ENCODE data around the gene SYK.
"Not testable (repeated sequence)": the region's sequence is repeated elsewhere in the genome, so short reads cannot be mapped to it uniquely, and the experiment has no call there.

The SYK gene

GRCh38 chr9:90793729-90794128 is 7.9 kb upstream of the SYK start:
- in situ Hi-C loops (cut with MboI; ENCODE audit: low sequenced_read_pairs), result no loop called here

DNA sequence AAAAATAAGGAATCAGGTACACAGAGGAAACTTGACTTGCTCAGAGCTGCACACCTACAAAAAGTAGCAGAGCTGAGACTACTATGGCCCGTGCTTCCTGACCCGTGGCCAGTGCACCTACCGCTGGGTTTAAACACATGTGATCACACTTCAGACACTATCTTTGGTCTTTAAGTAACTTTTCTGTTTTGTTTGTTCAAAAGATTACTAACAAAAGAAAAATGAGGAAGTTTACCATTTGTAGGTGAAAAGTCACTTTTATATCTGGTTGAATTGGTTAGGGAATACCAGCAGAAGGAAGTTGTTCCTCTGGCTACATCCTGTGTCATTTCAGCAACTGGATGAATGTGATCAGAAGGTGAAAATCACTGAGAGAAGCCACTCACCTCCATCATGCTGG is 6.5 kb upstream of the SYK start:
- in situ Hi-C loops (cut with MboI; ENCODE audit: low sequenced_read_pairs), result no loop called here

GRCh38 chr9:90795871-90796317 is 5.7 kb upstream of the SYK start:
- in situ Hi-C loops (cut with MboI; ENCODE audit: low sequenced_read_pairs), result no loop called here

DNA sequence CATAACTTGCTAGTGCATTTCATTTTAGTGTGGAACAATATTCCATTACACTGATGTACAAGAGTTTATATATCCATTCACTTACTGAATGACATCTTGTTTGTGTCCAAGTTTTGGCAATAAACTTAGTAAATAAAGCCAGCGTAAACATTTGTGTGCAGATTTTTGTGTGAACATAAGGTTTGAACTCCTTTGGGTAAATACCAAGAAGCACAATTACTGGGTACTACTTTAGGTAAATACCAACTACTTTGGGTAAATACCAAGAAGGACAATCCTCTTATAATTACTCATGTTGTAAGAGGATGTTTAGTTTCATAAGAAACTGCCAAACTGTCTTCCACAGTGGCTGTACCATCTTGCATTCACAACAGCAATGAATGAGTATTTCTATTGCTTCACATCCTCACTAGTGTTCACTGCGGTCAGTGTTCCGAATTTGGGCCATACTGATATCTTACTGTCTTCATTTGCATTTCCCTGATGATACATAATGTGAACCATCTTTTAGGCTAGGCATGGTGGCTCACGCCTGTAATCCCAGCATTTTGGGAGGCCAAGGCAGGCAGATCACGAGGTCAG is 2.3 kb upstream of the SYK start:
- in situ Hi-C loops (cut with MboI; ENCODE audit: low sequenced_read_pairs), result no loop called here

- in situ Hi-C loops (cut with MboI; ENCODE audit: low sequenced_read_pairs), result no loop called here
Measured at GRCh38 chr9:90801973-90802322, 329 bp downstream of the SYK start.

- in situ Hi-C loops (cut with MboI; ENCODE audit: low sequenced_read_pairs), result no loop called here
Measured at GRCh38 chr9:90802386-90802985, 867 bp downstream of the SYK start.

GRCh38 chr9:90803860-90804593 is 2.4 kb downstream of the SYK start:
- in situ Hi-C loops (cut with MboI; ENCODE audit: low sequenced_read_pairs), result no loop called here

DNA sequence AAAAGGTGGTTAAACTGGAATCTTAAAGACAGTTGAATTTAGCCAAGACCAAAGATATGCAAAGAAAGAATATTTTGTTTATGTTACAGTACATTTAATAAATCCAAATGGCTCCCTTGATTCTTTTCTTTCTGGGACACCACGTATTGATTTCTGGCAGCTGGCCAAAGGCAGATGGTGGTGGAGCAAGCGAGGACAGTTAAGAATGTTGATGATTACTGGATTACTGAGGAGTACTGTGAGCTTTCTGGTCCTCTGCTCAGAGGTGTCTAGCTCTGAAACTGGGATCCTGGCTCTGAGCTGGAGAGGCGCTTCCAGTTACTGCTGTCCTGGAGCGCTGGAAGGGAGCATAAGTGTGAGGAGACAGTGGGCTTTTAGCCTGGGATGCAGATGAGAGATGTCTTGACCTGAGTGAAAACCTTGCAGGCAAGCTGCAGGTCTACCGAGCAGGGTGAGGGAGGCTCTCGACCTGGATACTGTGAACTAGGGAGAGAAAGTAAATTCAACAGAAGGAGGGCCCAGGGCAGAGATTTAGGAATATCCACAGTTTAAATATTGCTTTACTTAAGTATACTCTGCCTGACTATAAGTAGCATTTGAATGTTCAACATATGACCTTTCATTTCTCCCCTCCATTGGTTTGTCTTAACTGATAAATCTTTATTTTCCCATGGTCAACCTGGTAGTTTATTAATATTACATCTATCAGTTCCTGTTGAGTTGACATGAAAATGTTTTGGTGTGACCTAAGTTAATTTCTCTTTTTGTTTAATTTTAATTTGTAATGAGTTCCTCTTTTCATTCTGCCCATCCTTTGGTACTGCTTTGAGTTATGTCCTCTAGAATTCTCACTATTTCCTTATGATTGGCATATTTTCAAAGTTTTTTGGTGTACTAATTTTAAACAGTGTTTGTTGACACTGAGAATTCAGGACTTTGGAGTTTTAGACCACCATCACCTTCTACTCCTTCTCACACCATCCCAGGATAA is 3.7 kb downstream of the SYK start:
- in situ Hi-C loops (cut with MboI; ENCODE audit: low sequenced_read_pairs), result no loop called here

GRCh38 chr9:90807006-90807405 is 5.4 kb downstream of the SYK start:
- in situ Hi-C loops (cut with MboI; ENCODE audit: low sequenced_read_pairs), result no loop called here

DNA sequence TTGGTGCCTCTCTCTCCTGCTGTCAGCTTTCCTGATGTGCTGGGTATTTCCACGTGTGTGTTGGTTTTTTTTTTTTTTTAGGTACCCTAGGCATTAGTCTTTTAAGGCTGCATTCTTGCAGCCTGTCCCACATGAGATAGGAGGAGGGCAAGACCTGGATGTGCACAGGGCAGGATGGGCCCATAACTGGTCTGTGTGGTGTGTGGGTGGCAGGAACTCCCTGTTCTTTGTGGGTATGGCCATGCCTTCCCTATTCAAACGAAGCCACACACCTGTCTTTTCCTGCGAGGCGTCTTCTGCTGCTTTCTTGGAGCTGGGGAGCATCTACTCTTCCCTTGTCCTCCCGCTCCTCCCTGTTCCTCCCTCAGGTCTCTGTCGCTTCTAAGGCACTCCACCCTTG is 6.8 kb downstream of the SYK start:
- in situ Hi-C loops (cut with MboI; ENCODE audit: low sequenced_read_pairs), result no loop called here

DNA sequence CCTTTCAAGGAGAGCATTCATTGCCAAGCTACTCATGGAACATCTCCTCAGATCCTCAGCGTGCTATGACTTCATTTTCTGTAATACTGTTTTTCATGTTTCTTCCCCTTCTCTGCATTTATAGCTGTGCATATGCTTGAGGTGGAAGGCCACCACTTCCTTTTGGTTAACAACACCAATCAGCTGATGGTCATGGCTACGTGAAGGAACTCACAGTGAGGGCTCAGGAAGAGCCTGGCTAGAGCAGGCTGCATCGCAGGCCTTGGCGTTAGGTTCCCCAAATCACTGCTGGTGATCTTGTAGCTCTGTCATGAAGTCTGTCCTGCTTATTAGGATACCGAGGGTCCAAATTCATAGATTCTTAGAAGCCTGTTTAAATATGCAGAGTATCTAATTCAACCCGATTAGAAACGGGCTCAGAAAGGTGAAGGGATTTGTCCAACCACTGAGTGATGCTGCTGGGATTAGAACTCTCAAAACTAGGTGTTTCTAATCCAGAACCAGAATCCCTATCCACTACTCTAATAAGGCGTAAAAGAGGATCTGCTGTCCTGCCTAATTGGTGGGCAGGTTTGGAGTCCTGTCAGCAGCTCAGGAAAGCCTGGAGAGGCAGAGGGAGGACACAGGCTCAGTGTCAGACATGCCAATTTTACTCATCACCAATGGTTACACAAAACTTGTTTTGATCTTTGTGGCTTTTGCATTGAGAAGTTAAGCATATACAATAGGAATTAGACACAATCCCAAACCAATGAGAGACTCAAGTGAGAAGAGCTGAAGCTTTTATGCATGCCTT is 7.5 kb downstream of the SYK start:
- in situ Hi-C loops (cut with MboI; ENCODE audit: low sequenced_read_pairs), result no loop called here

- in situ Hi-C loops (cut with MboI; ENCODE audit: low sequenced_read_pairs), result no loop called here
Measured at GRCh38 chr9:90810691-90811090, 9.1 kb downstream of the SYK start.

DNA sequence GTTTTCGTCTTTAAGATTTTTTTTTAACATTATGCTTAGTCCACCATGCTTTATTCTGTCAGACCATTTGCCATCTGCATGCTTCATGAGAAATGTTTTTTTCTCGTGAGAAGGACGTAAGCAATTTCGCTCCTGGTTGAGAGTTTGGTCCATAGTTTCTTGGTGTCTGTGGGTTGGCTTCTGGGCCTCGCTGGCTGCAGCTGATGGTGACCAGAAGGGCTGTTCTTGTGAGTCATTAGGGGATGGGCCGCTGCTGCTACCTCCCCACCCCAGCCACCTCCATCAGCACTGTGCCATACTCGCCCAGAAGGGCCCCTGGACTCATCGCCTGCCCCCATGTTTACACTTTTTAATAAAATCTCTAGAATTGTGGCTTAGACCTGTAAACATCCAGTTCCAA is 11.4 kb downstream of the SYK start:
- in situ Hi-C loops (cut with MboI; ENCODE audit: low sequenced_read_pairs), result no loop called here

GRCh38 chr9:90813523-90813922 is 11.9 kb downstream of the SYK start:
- in situ Hi-C loops (cut with MboI; ENCODE audit: low sequenced_read_pairs), result no loop called here

DNA sequence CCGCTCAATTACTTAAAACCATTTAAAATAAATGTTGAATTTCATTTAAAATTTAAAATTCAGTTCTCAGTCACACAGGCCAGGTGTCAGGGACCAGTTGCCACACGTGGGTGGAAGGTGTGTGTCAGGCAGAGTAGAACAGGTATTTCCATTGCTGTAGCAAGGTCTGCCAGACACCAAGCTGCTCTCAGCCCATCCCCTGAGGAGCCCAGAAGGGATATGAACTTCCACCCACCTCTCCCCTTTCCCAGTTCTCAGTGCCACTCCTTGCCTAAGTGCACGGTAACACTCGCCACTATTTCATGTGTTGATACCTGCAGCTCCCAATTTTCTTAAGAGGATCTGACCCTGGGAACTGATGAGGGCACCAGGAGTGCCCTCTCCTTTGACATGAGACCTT is 12.7 kb downstream of the SYK start:
- in situ Hi-C loops (cut with MboI; ENCODE audit: low sequenced_read_pairs), result no loop called here

- in situ Hi-C loops (cut with MboI; ENCODE audit: low sequenced_read_pairs), result no loop called here
Measured at GRCh38 chr9:90815183-90815943, 13.7 kb downstream of the SYK start.

DNA sequence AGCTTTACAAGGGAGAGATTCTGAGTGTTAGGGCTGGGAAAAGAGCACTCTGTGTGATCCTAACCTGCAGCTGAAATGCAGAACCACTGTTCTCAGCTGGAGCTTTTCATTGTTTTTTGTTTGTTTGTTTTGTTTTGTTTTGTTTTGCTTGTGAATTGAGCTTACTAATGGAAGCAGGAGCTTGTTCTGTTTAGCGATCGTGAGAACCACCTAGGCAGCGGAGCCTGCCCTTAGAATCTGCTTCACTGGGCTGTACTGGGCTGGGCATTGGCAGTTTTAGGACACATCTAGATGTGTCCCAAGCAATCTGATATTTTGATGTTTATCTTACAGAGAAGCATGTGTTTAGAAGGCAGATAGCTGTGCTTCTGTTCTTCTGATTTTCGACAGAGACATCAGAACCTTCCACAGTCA is 14.3 kb downstream of the SYK start:
- in situ Hi-C loops (cut with MboI; ENCODE audit: low sequenced_read_pairs), result no loop called here

DNA sequence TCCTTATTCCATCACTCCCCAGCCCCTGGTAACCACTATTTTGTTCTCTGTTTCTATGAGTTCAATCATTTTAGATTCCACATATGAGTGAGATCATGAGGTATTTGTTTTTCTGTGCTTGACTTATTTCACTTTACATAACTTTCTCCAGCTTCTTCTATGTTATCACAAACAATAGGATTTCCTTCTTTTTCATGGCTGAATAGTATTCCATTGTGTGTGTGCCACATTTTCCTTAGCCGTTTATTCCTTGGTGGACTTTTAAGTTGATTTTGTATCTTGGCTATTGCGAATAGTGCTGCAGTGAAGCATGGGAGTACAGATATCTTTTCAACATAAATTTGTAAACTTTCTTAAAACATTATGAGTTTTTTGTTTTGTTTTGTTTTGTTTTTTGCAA is 15.1 kb downstream of the SYK start:
- in situ Hi-C loops (cut with MboI; ENCODE audit: low sequenced_read_pairs), result no loop called here

- in situ Hi-C loops (cut with MboI; ENCODE audit: low sequenced_read_pairs), result no loop called here
Measured at GRCh38 chr9:90818279-90818678, 16.7 kb downstream of the SYK start.

GRCh38 chr9:90820406-90820805 is 18.8 kb downstream of the SYK start:
- in situ Hi-C loops (cut with MboI; ENCODE audit: low sequenced_read_pairs), result not testable (repeated sequence)

Data from HL-60/S4 treated with phorbol 12-myristate 13-acetate at 8.2 ng/mL for 4 days and 3 days (cell line).